HepG2 (cell line): ENCODE results near the gene CMIP. TPM values are rescaled to one million over a fixed set of nuclear protein-coding genes. Genes with fewer than 3 reads are reported as not detected.
A peak's percentile ranks its signal among the peaks of the same experiment; 100 is the strongest.

Source experiments
- ATAC-seq: fragments of 200-7000 bp; cut with Tn5 transposase; 3 replicates; pipeline ENCODE4 v1.9.1; 2020; ENCODE audit warnings: mild to moderate bottlenecking, moderate library complexity
- BruUV-seq: library from RNA; stranded (reverse); fragments of 400-500 nt; replicated peaks from 2 replicates; lab custom pipeline; 2021; lab: Mats Ljungman, UMichigan
- CTCF ChIA-PET: fragments of 300-600 bp; formaldehyde crosslinking; extraction: SDS; loops from one replicate; lab custom pipeline; 2021; ENCODE audit warnings: low total read pairs, inconsistent platforms, low intra/inter-chr PET ratio; lab: Yijun Ruan, JAX
- POLR2A ChIA-PET: fragments of 350-600 bp; sonication (Branson Sonifier 250); formaldehyde crosslinking; loops from one replicate; lab custom pipeline; 2020; ENCODE audit warnings: antibody characterized with exemption, inconsistent platforms; lab: Yijun Ruan, JAX
- DNase-seq: peaks from one replicate; pipeline ENCODE4 v3.0.0-alpha.2; 2015; ENCODE audit warnings: low spot score
- FAIRE-seq: peaks from 3 replicates; lab custom pipeline; 2011; peaks lifted over from hg19 to GRCh38; lab: Jason Lieb, UNC
- H2AFZ ChIP-seq: one replicate; pipeline ENCODE4 v1.6.1; 2011; ENCODE audit warnings: low read length, inconsistent platforms
- H3K27ac ChIP-seq: fragments of 300-600 bp; 3 replicates; pipeline ENCODE4 v1.8.0; 2011; ENCODE audit warnings: mixed run types, mild to moderate bottlenecking, mixed read lengths, low read length, inconsistent platforms; ENCODE audit not compliant: insufficient read depth; ENCODE audit errors: extremely low read length
- H3K27me3 ChIP-seq, 2 experiments: fragments of 200-600 bp in 1 of 2; 2 replicates in 1 of 2; 3 replicates in 1 of 2; pipeline versions ENCODE4 v1.6.0 to v1.8.0; 2011; ENCODE audit warnings: low read length in 2 of 2, mild to moderate bottlenecking in 2 of 2, moderate library complexity in 2 of 2, inconsistent platforms in 1 of 2; ENCODE audit not compliant: insufficient read depth in 2 of 2, control insufficient read depth in 1 of 2
- H3K36me3 ChIP-seq, 2 experiments: fragments of 200-600 bp in 1 of 2; replicated peaks in 1 of 2; 2 replicates in 1 of 2; 3 replicates in 1 of 2; pipeline versions ENCODE4 v1.5.1 to v1.8.0; 2011; ENCODE audit warnings: low read length in 2 of 2, inconsistent platforms in 1 of 2; ENCODE audit not compliant: insufficient read depth in 2 of 2, control insufficient read depth in 1 of 2
- H3K4me1 ChIP-seq: 2 replicates; pipeline ENCODE4 v1.5.1; 2012; ENCODE audit warnings: low read length, inconsistent platforms; ENCODE audit not compliant: insufficient read depth
- H3K4me2 ChIP-seq: 2 replicates; pipeline ENCODE4 v1.6.0; 2011; ENCODE audit warnings: low read depth, low read length, inconsistent platforms
- H3K4me3 ChIP-seq, 3 experiments: fragments of 200-600 bp in 1 of 3; sonication (generic), shearing (Covaris generic) in 1 of 3; replicated peaks in 1 of 3; 2 replicates each; pipeline ENCODE4 v1.5.1; 2011 to 2016; ENCODE audit warnings: low read length in 3 of 3, inconsistent platforms in 2 of 3, low read depth in 2 of 3, mild to moderate bottlenecking in 2 of 3, control low read depth in 1 of 3, mixed read lengths in 1 of 3; ENCODE audit not compliant: insufficient read depth in 1 of 3
- H3K79me2 ChIP-seq: one replicate; pipeline ENCODE4 v1.6.1; 2011; ENCODE audit warnings: low read length, inconsistent platforms; ENCODE audit not compliant: insufficient read depth
- H3K9ac ChIP-seq: 2 replicates; pipeline ENCODE4 v1.6.0; 2011; ENCODE audit warnings: mild to moderate bottlenecking, low read depth, low read length, inconsistent platforms; ENCODE audit not compliant: insufficient read depth
- H3K9me3 ChIP-seq: 2 replicates; pipeline ENCODE4 v1.5.1; 2012; ENCODE audit warnings: mild to moderate bottlenecking, low read length
- H4K20me1 ChIP-seq: 2 replicates; pipeline ENCODE4 v1.6.0; 2011; ENCODE audit warnings: inconsistent platforms, mild to moderate bottlenecking, low read length, moderate library complexity; ENCODE audit not compliant: insufficient read depth
- ARNT2 ChIP-seq: sonication (generic); formaldehyde crosslinking; IDR thresholded peaks from 2 replicates; pipeline ENCODE4 v1.8.0; 2022; ENCODE audit warnings: mild to moderate bottlenecking, low read depth, missing genetic modification reagents, moderate library complexity
- ZNF441 ChIP-seq: sonication (generic); formaldehyde crosslinking; IDR thresholded peaks from 2 replicates; pipeline ENCODE4 v1.7.0; 2021; ENCODE audit warnings: missing genetic modification reagents, borderline replicate concordance
- ZNF563 ChIP-seq: sonication (generic); formaldehyde crosslinking; IDR thresholded peaks from 2 replicates; pipeline ENCODE4 v1.8.0; 2022; ENCODE audit warnings: mild to moderate bottlenecking, moderate library complexity, missing genetic modification reagents
- ZNF644 ChIP-seq: IDR thresholded peaks from 2 replicates; pipeline ENCODE4 v1.6.1; 2016; ENCODE audit warnings: low read depth
- WGBS: methylation state at CpG from one replicate; pipeline ENCODE4 v1.1.6; 2017; ENCODE audit warnings: low lambda C conversion rate; 5-methylcytosine and 5-hydroxymethylcytosine counted together
- in situ Hi-C: cut with HindIII; loops from 2 replicates; pipeline ENCODE4 v1.10.0; 2017; ENCODE audit warnings: low pct_unique_long_range_greater_than_20kb; ENCODE audit not compliant: extremely low pct_ligation_motif_present
- intact Hi-C: fragments of 100-400 bp; cut with micrococcal nuclease; formaldehyde crosslinking; loops from one replicate; pipeline ENCODE4 v1.10.0; 2022; ENCODE audit not compliant: unreplicated experiment
- polyA plus RNA-seq, 8 experiments: library from polyadenylated mRNA; depleted of rRNA in 3 of 8; stranded (reverse) in 7 of 8; unstranded in 1 of 8; fragments of >200 nt; fragmentation: Illumina TruSeq in 4 of 8; extraction: Trizol in 4 of 8; gene quantifications; 2 replicates each; pipeline versions ENCODE4 v1.2.1 to v1.2.3, GENCODE V29; 2011 to 2016; ENCODE audit warnings: low read depth in 4 of 8, missing spikeins in 1 of 8, mixed read lengths in 1 of 8; ENCODE audit not compliant: insufficient read depth in 1 of 8
- total RNA-seq, 5 experiments: library from RNA; depleted of rRNA; stranded (reverse); fragments of >200 nt; fragmentation: Illumina TruSeq; extraction: Trizol; gene quantifications; 2 replicates each; pipeline ENCODE4 v1.2.3, GENCODE V29; 2016; ENCODE audit warnings: low read depth in 1 of 5
- TF ChIP-seq, protein P1 (sequence below): sonication (generic); formaldehyde crosslinking; IDR thresholded peaks from 2 replicates; pipeline ENCODE4 v1.5.0; 2020; ENCODE audit warnings: mild to moderate bottlenecking, missing genetic modification reagents, borderline replicate concordance

The CMIP gene
- total and polyA plus RNA-seq, 2 of the 13 experiments (the other 11 are each of a cell fraction or from before 2014, with no cell fraction given): 10.9 to 18.1 TPM

DNA sequence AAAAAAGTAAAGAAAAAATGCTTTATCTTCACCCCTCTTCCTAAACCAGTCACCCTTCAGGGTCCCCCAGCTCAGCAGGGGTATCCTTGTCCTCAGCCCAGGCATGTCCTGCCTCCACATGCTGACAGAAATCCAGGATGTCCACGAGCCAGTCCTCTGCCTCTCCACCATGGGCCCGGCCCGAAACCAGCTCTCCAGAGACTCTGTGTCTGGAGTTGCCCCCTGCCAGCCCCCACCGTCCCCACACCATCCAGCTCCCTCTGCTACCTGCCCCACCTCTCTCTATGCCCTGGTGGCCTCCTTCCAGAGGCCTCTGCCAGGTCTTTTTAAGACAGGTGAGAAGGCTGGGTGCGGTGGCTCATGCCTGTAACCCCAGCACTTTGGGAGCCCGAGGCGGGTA, 268.1 kb downstream of the CMIP start:
- no peaks in the 10 kb centered on the region for H3K9me3 ChIP-seq
- CTCF ChIA-PET: no interaction called here
- peak; percentile 31 for ATAC-seq
- TF ChIP-seq, protein P1, sequence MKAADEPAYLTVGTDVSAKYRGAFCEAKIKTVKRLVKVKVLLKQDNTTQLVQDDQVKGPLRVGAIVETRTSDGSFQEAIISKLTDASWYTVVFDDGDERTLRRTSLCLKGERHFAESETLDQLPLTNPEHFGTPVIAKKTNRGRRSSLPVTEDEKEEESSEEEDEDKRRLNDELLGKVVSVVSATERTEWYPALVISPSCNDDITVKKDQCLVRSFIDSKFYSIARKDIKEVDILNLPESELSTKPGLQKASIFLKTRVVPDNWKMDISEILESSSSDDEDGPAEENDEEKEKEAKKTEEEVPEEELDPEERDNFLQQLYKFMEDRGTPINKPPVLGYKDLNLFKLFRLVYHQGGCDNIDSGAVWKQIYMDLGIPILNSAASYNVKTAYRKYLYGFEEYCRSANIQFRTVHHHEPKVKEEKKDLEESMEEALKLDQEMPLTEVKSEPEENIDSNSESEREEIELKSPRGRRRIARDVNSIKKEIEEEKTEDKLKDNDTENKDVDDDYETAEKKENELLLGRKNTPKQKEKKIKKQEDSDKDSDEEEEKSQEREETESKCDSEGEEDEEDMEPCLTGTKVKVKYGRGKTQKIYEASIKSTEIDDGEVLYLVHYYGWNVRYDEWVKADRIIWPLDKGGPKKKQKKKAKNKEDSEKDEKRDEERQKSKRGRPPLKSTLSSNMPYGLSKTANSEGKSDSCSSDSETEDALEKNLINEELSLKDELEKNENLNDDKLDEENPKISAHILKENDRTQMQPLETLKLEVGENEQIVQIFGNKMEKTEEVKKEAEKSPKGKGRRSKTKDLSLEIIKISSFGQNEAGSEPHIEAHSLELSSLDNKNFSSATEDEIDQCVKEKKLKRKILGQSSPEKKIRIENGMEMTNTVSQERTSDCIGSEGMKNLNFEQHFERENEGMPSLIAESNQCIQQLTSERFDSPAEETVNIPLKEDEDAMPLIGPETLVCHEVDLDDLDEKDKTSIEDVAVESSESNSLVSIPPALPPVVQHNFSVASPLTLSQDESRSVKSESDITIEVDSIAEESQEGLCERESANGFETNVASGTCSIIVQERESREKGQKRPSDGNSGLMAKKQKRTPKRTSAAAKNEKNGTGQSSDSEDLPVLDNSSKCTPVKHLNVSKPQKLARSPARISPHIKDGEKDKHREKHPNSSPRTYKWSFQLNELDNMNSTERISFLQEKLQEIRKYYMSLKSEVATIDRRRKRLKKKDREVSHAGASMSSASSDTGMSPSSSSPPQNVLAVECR (CRISPR knock-in tag): no peak
- TF ChIP-seq ZNF563: 0 out of 2 replicates have a peak, but pooled peaks have one; percentile 0
- no peak for TF ChIP-seq ZNF441 (CRISPR knock-in tag)
- TF ChIP-seq ZNF644 (CRISPR knock-in tag): no peak
- TF ChIP-seq ARNT2 (CRISPR knock-in tag): no peak
- TF ChIP-seq, all 625 proteins: peak for 1
- 83% methylated on average over 7 of the region's 7 CpGs for WGBS
- Histone ChIP-seq H3K27me3 (peaks cover 0 to 3% of the 10 kb centered on the region in 2 experiments; a peak in 2 of 5 replicates), H3K9ac (no peak overlapping the region), H3K4me3 (no peak overlapping the region), H3K79me2 (no peaks in the 10 kb centered on the region), H4K20me1 (peaks cover 4% of the 10 kb centered on the region; the same call in 1 of the 2 replicates), H3K36me3 (peaks cover 20 to 21% of the 10 kb centered on the region in 2 experiments), H2AFZ (no peak overlapping the region), H3K4me1 (no peaks in the 10 kb centered on the region), H3K27ac (no peak overlapping the region), H3K4me2 (no peak overlapping the region)
- in situ Hi-C loops: no loop called here
- POLR2A ChIA-PET: no interaction called here
- no peak for DNase-seq
- no TSS peak for BruUV-seq
- intact Hi-C loops: no loop called here
- no peak for FAIRE-seq
